Stomach (tissue), 4 donors: Measurements from ENCODE around the gene C12orf60.

Experiments used
- EP300 ChIP-seq: sonication (generic); formaldehyde crosslinking; IDR thresholded peaks from one replicate; pipeline ENCODE4 v1.6.1; 2017; ENCODE audit warnings: antibody characterized with exemption
- POLR2A ChIP-seq, 4 donors: fragments of 450-650 bp; IDR thresholded peaks; one replicate each; pipeline ENCODE4 v1.6.1; 2016; ENCODE audit warnings: antibody characterized with exemption in 4 of 4, control low read depth in 2 of 4, mild to moderate bottlenecking in 1 of 4, moderate library complexity in 1 of 4
- POLR2AphosphoS5 ChIP-seq, 3 donors: sonication (generic); formaldehyde crosslinking; IDR thresholded peaks; one replicate each; pipeline ENCODE4 v1.6.1; 2016; ENCODE audit warnings: antibody characterized with exemption in 3 of 3
- TF ChIP-seq, protein P1 (sequence below), 7 experiments: fragments of 450-650 bp in 4 of 7; fragments of 200-600 bp in 3 of 7; sonication (generic) in 3 of 7; IDR thresholded peaks; one replicate each; pipeline ENCODE4 v1.5.1; 2016 to 2019; ENCODE audit warnings: antibody characterized with exemption in 7 of 7, control low read depth in 2 of 7, mild to moderate bottlenecking in 1 of 7

DNA sequence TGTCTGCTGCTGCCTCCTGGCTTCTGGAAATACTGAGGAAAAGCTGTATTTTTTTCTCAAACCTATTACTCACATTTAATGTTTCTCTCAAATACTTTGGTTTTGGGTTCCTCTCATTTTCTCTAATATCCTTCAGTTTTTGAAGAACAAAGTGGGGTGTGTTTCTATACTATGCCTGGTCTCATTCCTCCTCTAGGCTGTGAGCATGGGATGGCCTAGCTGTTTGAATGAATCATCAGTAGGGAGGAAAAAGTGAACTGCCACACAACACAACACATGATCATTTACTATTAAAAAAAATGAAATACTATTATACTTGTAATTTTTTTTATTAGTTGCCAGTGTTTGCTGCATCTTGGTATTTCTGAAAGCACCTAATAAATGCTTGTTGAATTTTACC is 21.8 kb downstream of the C12orf60 start:
- TF ChIP-seq, protein P1, sequence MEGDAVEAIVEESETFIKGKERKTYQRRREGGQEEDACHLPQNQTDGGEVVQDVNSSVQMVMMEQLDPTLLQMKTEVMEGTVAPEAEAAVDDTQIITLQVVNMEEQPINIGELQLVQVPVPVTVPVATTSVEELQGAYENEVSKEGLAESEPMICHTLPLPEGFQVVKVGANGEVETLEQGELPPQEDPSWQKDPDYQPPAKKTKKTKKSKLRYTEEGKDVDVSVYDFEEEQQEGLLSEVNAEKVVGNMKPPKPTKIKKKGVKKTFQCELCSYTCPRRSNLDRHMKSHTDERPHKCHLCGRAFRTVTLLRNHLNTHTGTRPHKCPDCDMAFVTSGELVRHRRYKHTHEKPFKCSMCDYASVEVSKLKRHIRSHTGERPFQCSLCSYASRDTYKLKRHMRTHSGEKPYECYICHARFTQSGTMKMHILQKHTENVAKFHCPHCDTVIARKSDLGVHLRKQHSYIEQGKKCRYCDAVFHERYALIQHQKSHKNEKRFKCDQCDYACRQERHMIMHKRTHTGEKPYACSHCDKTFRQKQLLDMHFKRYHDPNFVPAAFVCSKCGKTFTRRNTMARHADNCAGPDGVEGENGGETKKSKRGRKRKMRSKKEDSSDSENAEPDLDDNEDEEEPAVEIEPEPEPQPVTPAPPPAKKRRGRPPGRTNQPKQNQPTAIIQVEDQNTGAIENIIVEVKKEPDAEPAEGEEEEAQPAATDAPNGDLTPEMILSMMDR (IDR thresholded peaks at IDR 0.05): no peak
- TF ChIP-seq POLR2AphosphoS5 (IDR thresholded peaks at IDR 0.05) (no peak), POLR2A (IDR thresholded peaks at IDR 0.05) (no peak), EP300 (no peak)
